Ascending aorta (tissue), 2 donors: ENCODE data around the gene HES3. TPM values are rescaled to one million over a fixed set of nuclear protein-coding genes. Genes with fewer than 3 reads are reported as not detected.

Source experiments
- DNase-seq, 2 donors: peaks; one replicate each; pipeline ENCODE4 v3.0.0-alpha.2; 2019; ENCODE audit warnings: low spot score in 2 of 2
- H3K27ac ChIP-seq, 2 donors: fragments of 200-600 bp; sonication (generic); one replicate each; pipeline ENCODE4 v1.5.1; 2016 to 2017; ENCODE audit warnings: mild to moderate bottlenecking in 1 of 2
- H3K27me3 ChIP-seq: fragments of 200-600 bp; sonication (generic); one replicate; pipeline ENCODE4 v1.5.1; 2017
- H3K36me3 ChIP-seq, 2 donors: fragments of 200-600 bp; sonication (generic); one replicate each; pipeline ENCODE4 v1.5.1; 2016
- H3K4me1 ChIP-seq, 2 donors: fragments of 200-600 bp; sonication (generic); one replicate each; pipeline ENCODE4 v1.5.1; 2016 to 2017; ENCODE audit warnings: mild to moderate bottlenecking in 1 of 2
- H3K4me3 ChIP-seq, 2 donors: fragments of 200-600 bp; sonication (generic); one replicate each; pipeline ENCODE4 v1.5.1; 2016 to 2017; ENCODE audit warnings: mild to moderate bottlenecking in 1 of 2
- H3K9me3 ChIP-seq, 2 donors: fragments of 200-600 bp; sonication (generic); one replicate each; pipeline ENCODE4 v1.5.1; 2016
- intact Hi-C: fragments of 100-400 bp; cut with DNase I; formaldehyde crosslinking; loops from one replicate; pipeline ENCODE4 v1.15.1; 2023
- total RNA-seq: library from RNA; depleted of rRNA; stranded (reverse); fragments of >200 nt; gene quantifications from one replicate; pipeline ENCODE4 v1.1.0, GENCODE V29; 2016
- TF ChIP-seq, protein P1 (sequence below), 3 experiments: fragments of 200-600 bp in 2 of 3; fragments of 450-650 bp in 1 of 3; sonication (generic) in 2 of 3; IDR thresholded peaks; one replicate each; pipeline ENCODE4 v1.5.1; 2016 to 2019; ENCODE audit warnings: antibody characterized with exemption in 3 of 3, mild to moderate bottlenecking in 1 of 3, moderate library complexity in 1 of 3

Gene HES3
- total RNA-seq, 1 donor from 2014 or later: not detected

DNA sequence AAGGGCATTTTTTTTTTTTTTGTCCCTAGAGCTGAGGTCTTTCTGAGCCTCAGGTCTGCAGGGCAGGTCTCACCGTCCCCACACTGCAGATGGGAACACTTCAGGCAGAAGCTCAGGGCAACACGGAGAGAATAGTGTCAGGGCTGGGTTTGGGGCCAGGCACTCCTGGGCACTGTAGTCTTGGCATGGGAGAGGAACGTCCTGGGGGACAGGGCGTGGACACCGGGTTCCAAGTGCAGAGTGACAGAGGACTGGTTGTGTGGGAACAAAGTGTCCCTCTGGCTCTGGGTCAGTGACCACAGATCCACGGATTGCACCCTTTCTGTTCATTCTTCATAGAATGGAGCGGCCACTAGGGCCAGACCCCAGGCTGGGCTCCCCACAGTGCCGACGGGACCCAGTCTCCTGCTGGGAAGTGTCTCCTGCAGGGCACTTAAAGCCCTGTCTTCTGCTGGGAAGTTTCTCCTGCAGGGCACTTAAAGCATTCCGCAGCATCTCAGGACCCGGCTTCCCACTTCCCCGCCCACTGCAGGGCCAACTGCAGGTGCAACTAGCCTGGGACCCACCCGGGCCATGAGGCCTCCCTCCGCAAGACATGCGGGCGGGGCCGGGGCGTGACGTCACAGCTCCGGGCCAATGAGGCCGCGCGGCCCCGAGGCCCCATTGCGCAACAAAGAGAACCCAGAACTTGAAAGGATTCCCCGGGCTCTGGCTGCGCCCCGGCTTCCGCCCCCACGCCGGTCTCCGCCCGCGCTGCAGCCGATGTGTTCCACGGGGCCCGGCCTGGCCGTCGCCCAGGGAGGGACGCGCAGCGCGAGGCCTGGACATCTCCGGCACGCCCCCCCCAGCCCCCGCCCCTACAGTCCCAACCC lies 15.7 kb downstream of the HES3 start:
- peak; percentile 25 to 87 for DNase-seq
- intact Hi-C loops: no loop called here
- peak overlapping the region; percentile 64 for H3K4me3 ChIP-seq
- H3K4me1 ChIP-seq: peaks cover 0 to 6% of the 10 kb centered on the region in 2 donors
- no peak overlapping the region for H3K27ac ChIP-seq
- TF ChIP-seq, protein P1, sequence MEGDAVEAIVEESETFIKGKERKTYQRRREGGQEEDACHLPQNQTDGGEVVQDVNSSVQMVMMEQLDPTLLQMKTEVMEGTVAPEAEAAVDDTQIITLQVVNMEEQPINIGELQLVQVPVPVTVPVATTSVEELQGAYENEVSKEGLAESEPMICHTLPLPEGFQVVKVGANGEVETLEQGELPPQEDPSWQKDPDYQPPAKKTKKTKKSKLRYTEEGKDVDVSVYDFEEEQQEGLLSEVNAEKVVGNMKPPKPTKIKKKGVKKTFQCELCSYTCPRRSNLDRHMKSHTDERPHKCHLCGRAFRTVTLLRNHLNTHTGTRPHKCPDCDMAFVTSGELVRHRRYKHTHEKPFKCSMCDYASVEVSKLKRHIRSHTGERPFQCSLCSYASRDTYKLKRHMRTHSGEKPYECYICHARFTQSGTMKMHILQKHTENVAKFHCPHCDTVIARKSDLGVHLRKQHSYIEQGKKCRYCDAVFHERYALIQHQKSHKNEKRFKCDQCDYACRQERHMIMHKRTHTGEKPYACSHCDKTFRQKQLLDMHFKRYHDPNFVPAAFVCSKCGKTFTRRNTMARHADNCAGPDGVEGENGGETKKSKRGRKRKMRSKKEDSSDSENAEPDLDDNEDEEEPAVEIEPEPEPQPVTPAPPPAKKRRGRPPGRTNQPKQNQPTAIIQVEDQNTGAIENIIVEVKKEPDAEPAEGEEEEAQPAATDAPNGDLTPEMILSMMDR (IDR thresholded peaks at IDR 0.05): no peak
- no peaks in the 10 kb centered on the region for H3K9me3 ChIP-seq
- peaks cover 7% of the 10 kb centered on the region for H3K27me3 ChIP-seq
- no peaks in the 10 kb centered on the region for H3K36me3 ChIP-seq

DNA sequence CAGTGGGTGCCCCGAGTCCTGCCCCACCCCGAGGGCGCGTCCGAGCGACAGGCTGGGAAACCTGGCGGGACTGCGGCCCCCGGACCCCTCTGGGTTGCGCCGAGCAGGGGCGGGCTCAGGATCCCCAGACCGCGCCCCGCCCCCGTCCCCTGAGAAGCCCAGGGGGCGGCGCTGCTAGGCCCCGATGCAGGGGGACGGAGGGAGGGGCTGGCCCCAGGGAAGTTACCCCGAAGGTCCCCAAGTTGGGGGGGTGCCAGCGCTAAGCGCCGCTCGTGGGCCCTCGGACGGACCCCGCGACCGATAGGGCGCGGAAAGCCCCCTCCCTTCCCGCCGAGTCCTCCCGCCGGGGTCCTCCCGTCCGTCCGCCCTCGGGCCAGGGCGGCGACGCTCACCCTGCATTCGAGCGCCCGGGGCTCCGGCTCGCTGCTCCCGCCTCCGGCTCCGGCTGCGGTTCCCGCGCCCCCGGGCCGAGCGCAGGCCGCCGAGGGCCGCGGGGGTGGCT lies 16.5 kb downstream of the HES3 start:
- Histone ChIP-seq H3K4me1 (peaks cover 0 to 6% of the 10 kb centered on the region in 2 donors), H3K27ac (no peak overlapping the region), H3K9me3 (no peaks in the 10 kb centered on the region), H3K4me3 (peak overlapping the region; percentile 64), H3K27me3 (peaks cover 7% of the 10 kb centered on the region), H3K36me3 (no peaks in the 10 kb centered on the region)
- intact Hi-C loops: no loop called here
- TF ChIP-seq, protein P1 (IDR thresholded peaks at IDR 0.05): no peak
- DNase-seq: no peak

DNA sequence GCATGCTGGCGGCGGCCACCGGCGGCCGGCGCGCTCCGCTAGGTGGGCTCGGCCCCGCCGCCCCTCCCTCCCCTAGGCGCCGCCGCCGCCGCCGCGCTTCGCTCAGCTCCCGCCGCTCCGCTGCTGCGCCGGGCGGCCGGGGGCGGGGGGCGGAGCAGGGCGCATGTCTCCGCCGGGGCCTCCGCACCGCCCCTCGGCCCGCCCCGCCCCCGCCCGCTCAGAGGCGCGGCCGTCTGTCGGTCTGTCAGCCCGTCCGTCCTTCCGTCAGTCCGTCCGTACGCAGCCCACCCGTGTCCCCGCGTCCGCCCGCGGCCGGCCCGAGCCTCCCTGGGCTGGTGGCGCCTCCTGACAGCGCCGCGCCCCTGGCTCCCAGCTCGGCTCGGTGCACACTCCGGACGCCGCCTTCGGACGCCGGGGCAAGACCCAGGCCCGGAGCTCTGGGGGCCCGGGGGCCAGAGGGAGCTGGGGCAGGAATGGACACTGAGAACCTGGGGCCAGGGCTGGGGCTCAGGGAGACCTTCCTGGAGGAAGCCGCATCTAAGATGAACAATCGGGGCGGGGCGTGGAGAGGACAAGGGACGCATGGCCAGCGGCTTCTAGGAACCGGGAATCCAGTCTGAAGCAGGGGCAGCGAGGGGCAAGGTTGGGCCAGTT lies 17.1 kb downstream of the HES3 start, which contains the start of gene GPR153:
TSS of gene GPR153 (minus strand) at position 138 of the 654 bp plus-strand sequence. CDS start 6,193 bp downstream, outside the sequence.
- Histone ChIP-seq H3K27ac (no peak within 1 kb of the TSS), H3K36me3 (no peaks in the 10 kb centered on the region), H3K4me1 (peaks cover 0 to 6% of the 10 kb centered on the region in 2 donors), H3K4me3 (peak within 1 kb of the TSS; percentile 64 to 67), H3K9me3 (no peaks in the 10 kb centered on the region), H3K27me3 (peaks cover 7% of the 10 kb centered on the region)
- intact Hi-C loops: no loop called here
- no peak for DNase-seq
- TF ChIP-seq, protein P1 (IDR thresholded peaks at IDR 0.05): no peak

DNA sequence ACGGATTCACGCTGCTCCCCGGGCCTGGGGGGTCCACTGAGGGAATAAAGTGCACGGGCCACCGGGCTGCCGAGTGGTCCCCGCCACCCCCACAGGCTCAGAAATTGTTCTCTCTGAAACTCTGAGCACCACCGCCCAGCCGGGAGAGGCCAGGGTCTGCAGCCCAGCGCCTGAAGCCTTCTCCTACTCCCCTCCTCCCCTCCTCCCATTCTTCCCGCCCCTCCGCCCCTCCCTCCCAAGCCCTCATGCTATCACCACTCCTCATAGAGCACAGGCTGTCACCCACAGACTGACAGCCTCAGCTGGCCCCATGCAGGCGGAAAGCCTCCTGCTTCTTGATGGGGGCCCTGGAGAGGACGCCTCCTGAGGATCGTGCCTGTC lies 17.6 kb downstream of the HES3 start:
- peaks cover 0 to 6% of the 10 kb centered on the region in 2 donors for H3K4me1 ChIP-seq
- H3K36me3 ChIP-seq: no peaks in the 10 kb centered on the region
- H3K27me3 ChIP-seq: peaks cover 7% of the 10 kb centered on the region
- TF ChIP-seq, protein P1 (IDR thresholded peaks at IDR 0.05): no peak
- DNase-seq: no peak
- no peak overlapping the region for H3K27ac ChIP-seq
- peak overlapping the region in 1 of 2 donors; percentile 67 for H3K4me3 ChIP-seq
- H3K9me3 ChIP-seq: no peaks in the 10 kb centered on the region
- intact Hi-C loops: no loop called here

DNA sequence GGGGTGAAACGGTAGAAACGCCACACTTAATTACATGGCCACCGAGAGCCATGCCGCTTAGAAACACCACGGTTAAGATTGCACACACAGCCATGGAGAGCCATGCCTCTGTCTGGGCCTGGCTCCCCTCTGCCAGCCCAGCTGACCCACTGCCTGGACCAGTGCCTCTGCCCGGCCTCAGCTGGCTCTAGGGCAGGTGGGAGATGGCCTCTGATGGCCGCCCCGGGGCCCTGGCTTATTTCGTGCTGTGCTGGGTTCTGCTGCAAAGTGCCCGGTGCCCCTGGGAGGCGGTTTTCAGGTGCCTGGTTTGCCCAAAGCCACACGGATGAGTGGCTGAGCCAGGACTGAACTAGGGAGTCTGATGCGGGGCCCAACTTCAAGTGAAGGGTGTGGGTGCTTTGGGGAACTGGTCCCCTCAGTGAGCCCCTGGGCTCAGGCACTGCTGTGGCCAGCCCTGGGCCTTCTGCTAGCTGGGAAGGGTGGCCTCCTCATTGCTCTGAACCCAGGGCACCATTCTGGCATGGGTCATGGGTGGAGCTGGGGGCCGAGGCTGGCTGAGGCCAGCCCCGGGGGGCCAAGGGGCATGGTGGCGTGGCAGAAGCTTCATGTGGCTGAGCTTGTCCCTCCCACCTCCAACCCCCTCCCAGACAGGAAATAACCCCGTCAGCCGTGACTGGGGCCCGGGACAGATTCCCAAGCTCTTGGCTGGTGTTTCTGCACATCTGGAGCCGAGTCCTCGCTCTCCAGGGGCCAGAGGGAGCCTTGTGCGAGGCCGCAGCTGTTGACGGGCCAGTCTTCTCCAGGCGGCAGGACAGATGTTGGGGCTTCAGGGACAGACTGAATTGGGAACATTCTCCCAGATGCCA lies 18.8 kb downstream of the HES3 start:
- Histone ChIP-seq H3K27me3 (peaks cover 7% of the 10 kb centered on the region), H3K4me1 (peaks cover 0 to 6% of the 10 kb centered on the region in 2 donors), H3K27ac (no peak overlapping the region), H3K9me3 (no peaks in the 10 kb centered on the region), H3K4me3 (no peak overlapping the region), H3K36me3 (no peaks in the 10 kb centered on the region)
- no peak for DNase-seq
- TF ChIP-seq, protein P1 (IDR thresholded peaks at IDR 0.05): no peak
- intact Hi-C loops: no loop called here
